HUES6 (cell line): Measurements from ENCODE around the gene TAF11.
A peak's percentile ranks its signal among the peaks of the same experiment; 100 is the strongest.
"Not testable (repeated sequence)": the region's sequence is repeated elsewhere in the genome, so short reads cannot be mapped to it uniquely, and the experiment has no call there.

Experiments used
- H3K27ac ChIP-seq: 2 replicates; pipeline ENCODE4 v1.7.0; 2013; ENCODE audit warnings: low read depth, mild to moderate bottlenecking, low read length, inconsistent platforms
- H3K27me3 ChIP-seq: 2 replicates; pipeline ENCODE4 v1.6.1; 2013; ENCODE audit warnings: low read length; ENCODE audit not compliant: control insufficient read depth, insufficient read depth
- H3K36me3 ChIP-seq: 2 replicates; pipeline ENCODE4 v1.6.1; 2013; ENCODE audit warnings: low read length; ENCODE audit not compliant: control insufficient read depth, insufficient read depth
- H3K4me1 ChIP-seq: 2 replicates; pipeline ENCODE4 v1.6.1; 2013; ENCODE audit warnings: low read length; ENCODE audit not compliant: control insufficient read depth, insufficient read depth
- H3K4me3 ChIP-seq: 2 replicates; pipeline ENCODE4 v1.5.1; 2013; ENCODE audit warnings: low read depth, low read length
- H3K9ac ChIP-seq: one replicate; pipeline ENCODE4 v1.6.1; 2013; ENCODE audit warnings: mild to moderate bottlenecking, low read length
- H3K9me3 ChIP-seq: 2 replicates; pipeline ENCODE4 v1.6.1; 2013; ENCODE audit warnings: low read depth, low read length; ENCODE audit not compliant: control insufficient read depth, insufficient read depth

TAF11 gene

GRCh38 chr6:34901930-34902329 lies 14.1 kb upstream of the TAF11 start:
- no peaks in the 10 kb centered on the region for H3K36me3 ChIP-seq
- H3K4me3 ChIP-seq, result no peak overlapping the region
- H3K4me1 ChIP-seq, result no peaks in the 10 kb centered on the region
- H3K27ac ChIP-seq, result no peak overlapping the region
- H3K9me3 ChIP-seq, result no peaks in the 10 kb centered on the region
- no peak overlapping the region for H3K9ac ChIP-seq
- H3K27me3 ChIP-seq, result no peaks in the 10 kb centered on the region

- no peaks in the 10 kb centered on the region for H3K36me3 ChIP-seq
- H3K9me3 ChIP-seq, result no peaks in the 10 kb centered on the region
- no peaks in the 10 kb centered on the region for H3K4me1 ChIP-seq
- no peak overlapping the region for H3K4me3 ChIP-seq
- H3K27me3 ChIP-seq, result no peaks in the 10 kb centered on the region
- H3K27ac ChIP-seq, result no peak overlapping the region
- H3K9ac ChIP-seq, result no peak overlapping the region
Measured at GRCh38 chr6:34900321-34901031, 12.6 kb upstream of the TAF11 start.

- not testable (repeated sequence) for H3K36me3 ChIP-seq, H3K4me3 ChIP-seq, H3K27me3 ChIP-seq, H3K27ac ChIP-seq, H3K9ac ChIP-seq, H3K4me1 ChIP-seq, H3K9me3 ChIP-seq
Measured at GRCh38 chr6:34899748-34900147, 11.9 kb upstream of the TAF11 start.

GRCh38 chr6:34897716-34898115 lies 9.9 kb upstream of the TAF11 start:
- H3K9ac ChIP-seq, result no peak overlapping the region

GRCh38 chr6:34897130-34897529 lies 9.3 kb upstream of the TAF11 start:
- Histone ChIP-seq H3K27ac (no peak overlapping the region), H3K36me3 (no peaks in the 10 kb centered on the region), H3K27me3 (no peaks in the 10 kb centered on the region), H3K4me3 (no peak overlapping the region), H3K9ac (no peak overlapping the region), H3K9me3 (no peaks in the 10 kb centered on the region), H3K4me1 (no peaks in the 10 kb centered on the region)

More at GRCh38 chr6:34897716-34898115, 9.9 kb upstream of the TAF11 start:
- no peak overlapping the region for H3K27ac ChIP-seq
- H3K4me1 ChIP-seq, result no peaks in the 10 kb centered on the region
- H3K27me3 ChIP-seq, result no peaks in the 10 kb centered on the region
- H3K9me3 ChIP-seq, result no peaks in the 10 kb centered on the region
- no peak overlapping the region for H3K4me3 ChIP-seq
- no peaks in the 10 kb centered on the region for H3K36me3 ChIP-seq

GRCh38 chr6:34894693-34895092 lies 6.9 kb upstream of the TAF11 start:
- Histone ChIP-seq H3K27ac (no peak overlapping the region), H3K36me3 (no peaks in the 10 kb centered on the region), H3K4me3 (no peak overlapping the region), H3K9ac (no peak overlapping the region), H3K4me1 (0 out of 2 replicates have a peak, but pooled peaks cover 3% of the 10 kb centered on the region), H3K9me3 (no peaks in the 10 kb centered on the region), H3K27me3 (no peaks in the 10 kb centered on the region)

- no peak overlapping the region for H3K4me3 ChIP-seq
- H3K4me1 ChIP-seq, result 0 out of 2 replicates have a peak, but pooled peaks cover 3% of the 10 kb centered on the region
- no peak overlapping the region for H3K27ac ChIP-seq
- H3K27me3 ChIP-seq, result no peaks in the 10 kb centered on the region
- no peaks in the 10 kb centered on the region for H3K9me3 ChIP-seq
- H3K9ac ChIP-seq, result no peak overlapping the region
- no peaks in the 10 kb centered on the region for H3K36me3 ChIP-seq
Measured at GRCh38 chr6:34891296-34891695, 3.5 kb upstream of the TAF11 start.

- H3K4me3 ChIP-seq, result peak overlapping the region; percentile 95
- no peak overlapping the region for H3K27ac ChIP-seq
- H3K27me3 ChIP-seq, result no peaks in the 10 kb centered on the region
- H3K9ac ChIP-seq, result peak overlapping the region; percentile 31
- H3K9me3 ChIP-seq, result no peaks in the 10 kb centered on the region
- H3K4me1 ChIP-seq, result 0 out of 2 replicates have a peak, but pooled peaks cover 3% of the 10 kb centered on the region
- H3K36me3 ChIP-seq, result 0 out of 2 replicates have a peak, but pooled peaks cover 1% of the 10 kb centered on the region
Measured at GRCh38 chr6:34890533-34890925, 2.7 kb upstream of the TAF11 start.

- Histone ChIP-seq H3K36me3 (peaks cover 12% of the 10 kb centered on the region; the same call in 1 of the 2 replicates), H3K9ac (peak within 1 kb of the TSS; percentile 90), H3K4me3 (peak within 1 kb of the TSS; percentile 95), H3K27me3 (no peaks in the 10 kb centered on the region), H3K27ac (peak within 1 kb of the TSS; percentile 62; the same call in 1 of the 2 replicates), H3K4me1 (0 out of 2 replicates have a peak, but pooled peaks cover 3% of the 10 kb centered on the region), H3K9me3 (no peaks in the 10 kb centered on the region)
Measured at GRCh38 chr6:34888874-34889555, 1.2 kb upstream of the TAF11 start, which contains the start of gene ANKS1A. Gene ANKS1A, plus strand, starts transcription at chr6:34889255. Its CDS starts 148 bp downstream, at chr6:34889403.

- peak overlapping the region; percentile 95 for H3K4me3 ChIP-seq
- no peaks in the 10 kb centered on the region for H3K9me3 ChIP-seq
- H3K9ac ChIP-seq, result peak overlapping the region; percentile 90
- no peaks in the 10 kb centered on the region for H3K27me3 ChIP-seq
- H3K36me3 ChIP-seq, result peaks cover 13% of the 10 kb centered on the region; the same call in 1 of the 2 replicates
- peak overlapping the region; percentile 62; the same call in 1 of the 2 replicates for H3K27ac ChIP-seq
- 0 out of 2 replicates have a peak, but pooled peaks cover 3% of the 10 kb centered on the region for H3K4me1 ChIP-seq
Measured at GRCh38 chr6:34888514-34888856, 643 bp upstream of the TAF11 start.

GRCh38 chr6:34885837-34886236 lies 2.0 kb downstream of the TAF11 start:
- not testable (repeated sequence) for H3K9me3 ChIP-seq, H3K27me3 ChIP-seq, H3K27ac ChIP-seq, H3K4me3 ChIP-seq, H3K9ac ChIP-seq, H3K4me1 ChIP-seq
- H3K36me3 ChIP-seq, result peaks cover 24% of the 10 kb centered on the region
